Fibroblast of peridontal ligament (primary cell): ENCODE measurements around the gene NHERF2.
A peak's percentile ranks its signal among the peaks of the same experiment; 100 is the strongest.

ENCODE experiments used
- DNase-seq: peaks from one replicate; pipeline ENCODE4 v3.0.0-alpha.2; 2010; ENCODE audit errors: extremely low read depth

Gene NHERF2

DNA sequence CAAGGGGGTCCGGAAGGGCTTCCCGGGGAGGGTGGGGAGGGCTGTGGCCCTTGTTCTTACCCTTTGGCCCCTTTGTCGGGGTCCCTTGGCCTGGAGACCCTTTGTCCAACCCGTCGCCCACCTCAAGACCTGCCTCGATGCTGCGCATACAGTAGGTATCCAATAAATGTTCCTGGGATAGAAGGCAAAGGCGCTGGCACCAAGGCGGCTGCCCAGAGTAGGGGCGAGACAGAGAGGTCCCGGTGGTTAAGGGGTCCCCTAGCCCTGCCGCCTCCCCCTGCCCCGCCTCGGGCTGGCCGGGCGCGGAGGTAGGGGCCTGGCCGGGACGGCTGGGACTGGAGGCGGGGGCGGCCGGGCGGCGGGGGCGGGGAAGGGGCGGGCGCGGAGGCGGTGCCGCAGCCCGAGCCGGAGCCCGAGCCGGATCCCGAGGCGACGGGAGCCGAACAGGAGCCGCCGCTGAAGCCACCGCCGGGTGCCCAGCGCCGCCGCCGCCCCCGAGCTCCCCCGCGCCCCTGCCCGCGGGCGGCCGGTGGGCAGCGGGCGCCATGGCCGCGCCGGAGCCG lies at the start of gene NHERF2:
Gene NHERF2 (plus strand): TSS at position 442 of the 563 bp plus-strand sequence. CDS start 104 bp downstream, at position 546.
- no peak for DNase-seq

DNA sequence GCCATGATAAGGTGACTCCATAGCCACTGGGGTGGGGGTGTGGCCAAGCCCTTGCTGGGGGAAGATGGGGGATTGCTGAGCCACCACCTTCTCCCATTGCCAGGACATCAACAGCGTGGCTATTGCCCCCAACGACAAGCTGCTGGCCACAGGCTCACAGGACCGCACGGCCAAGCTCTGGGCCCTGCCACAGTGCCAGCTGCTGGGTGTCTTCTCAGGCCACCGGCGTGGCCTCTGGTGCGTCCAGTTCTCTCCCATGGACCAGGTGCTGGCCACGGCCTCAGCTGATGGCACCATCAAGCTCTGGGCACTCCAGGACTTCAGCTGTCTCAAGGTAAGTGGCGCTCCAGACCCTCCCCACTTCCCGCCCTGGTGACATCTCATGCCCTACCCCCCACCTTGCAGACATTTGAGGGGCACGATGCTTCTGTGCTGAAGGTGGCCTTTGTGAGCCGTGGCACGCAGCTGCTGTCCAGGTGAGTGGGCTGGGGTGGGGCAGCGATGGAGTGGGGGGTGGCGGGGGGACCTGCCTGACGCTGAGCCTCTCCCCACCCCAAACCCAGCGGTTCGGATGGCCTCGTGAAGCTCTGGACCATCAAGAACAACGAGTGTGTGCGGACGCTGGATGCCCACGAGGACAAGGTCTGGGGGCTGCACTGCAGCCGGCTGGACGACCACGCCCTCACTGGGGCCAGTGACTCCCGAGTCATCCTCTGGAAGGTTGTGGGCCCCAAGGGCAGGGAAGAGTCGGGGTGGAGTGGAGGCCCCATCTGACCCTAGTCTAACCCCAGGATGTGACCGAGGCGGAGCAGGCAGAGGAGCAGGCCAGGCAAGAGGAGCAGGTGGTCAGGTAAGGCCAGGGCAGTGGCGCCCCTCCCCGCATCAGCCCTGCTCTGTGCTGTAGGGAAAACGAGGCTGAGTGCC lies 49.5 kb upstream of the NHERF2 start:
- no peak for DNase-seq

DNA sequence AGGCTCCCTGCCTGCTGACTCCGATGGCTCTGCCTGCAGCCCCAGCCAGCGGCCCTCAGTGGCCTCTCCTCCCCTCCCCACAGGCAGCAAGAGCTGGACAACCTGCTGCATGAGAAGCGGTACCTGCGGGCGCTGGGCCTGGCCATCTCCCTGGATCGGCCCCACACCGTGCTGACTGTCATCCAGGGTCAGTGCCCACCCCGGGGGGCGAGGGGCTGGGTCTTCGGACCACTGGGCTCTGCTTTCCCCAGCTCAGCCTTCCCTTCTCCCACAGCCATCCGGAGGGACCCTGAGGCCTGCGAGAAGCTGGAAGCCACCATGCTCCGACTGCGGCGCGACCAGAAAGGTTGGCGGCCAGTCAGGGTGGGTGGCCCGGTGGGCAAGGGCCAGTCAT lies 48.8 kb upstream of the NHERF2 start:
- DNase-seq, result no peak

DNA sequence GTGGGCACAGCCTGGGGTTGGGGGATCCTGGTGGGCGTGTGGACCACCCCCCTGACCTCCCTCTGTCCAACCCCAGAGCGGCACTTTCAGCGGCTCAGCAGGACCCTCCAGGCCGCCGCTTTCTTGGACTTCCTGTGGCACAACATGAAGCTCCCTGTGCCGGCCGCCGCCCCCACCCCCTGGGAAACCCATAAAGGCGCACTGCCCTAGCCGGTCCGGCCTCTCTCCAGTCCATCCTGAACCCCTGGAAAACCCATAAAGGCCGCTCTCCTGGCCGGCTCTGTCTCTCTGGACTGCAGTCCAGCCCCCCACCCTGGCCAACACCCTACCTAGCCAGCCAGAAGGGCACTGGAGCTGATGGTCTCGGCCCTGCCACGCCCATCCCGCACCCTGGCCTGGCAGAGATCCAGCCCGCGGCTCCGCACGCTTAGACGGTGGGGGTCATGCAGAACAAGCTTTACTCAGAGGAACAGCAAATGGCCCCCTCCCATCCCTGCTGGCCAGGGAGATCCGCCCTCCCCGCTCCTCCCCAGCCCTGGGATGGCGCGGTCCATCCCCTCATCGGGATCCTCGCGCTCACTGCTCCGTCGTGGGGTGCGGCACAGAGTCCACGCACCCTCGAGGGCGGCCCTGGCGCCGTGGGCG lies 48.1 kb upstream of the NHERF2 start:
- DNase-seq, result no peak

DNA sequence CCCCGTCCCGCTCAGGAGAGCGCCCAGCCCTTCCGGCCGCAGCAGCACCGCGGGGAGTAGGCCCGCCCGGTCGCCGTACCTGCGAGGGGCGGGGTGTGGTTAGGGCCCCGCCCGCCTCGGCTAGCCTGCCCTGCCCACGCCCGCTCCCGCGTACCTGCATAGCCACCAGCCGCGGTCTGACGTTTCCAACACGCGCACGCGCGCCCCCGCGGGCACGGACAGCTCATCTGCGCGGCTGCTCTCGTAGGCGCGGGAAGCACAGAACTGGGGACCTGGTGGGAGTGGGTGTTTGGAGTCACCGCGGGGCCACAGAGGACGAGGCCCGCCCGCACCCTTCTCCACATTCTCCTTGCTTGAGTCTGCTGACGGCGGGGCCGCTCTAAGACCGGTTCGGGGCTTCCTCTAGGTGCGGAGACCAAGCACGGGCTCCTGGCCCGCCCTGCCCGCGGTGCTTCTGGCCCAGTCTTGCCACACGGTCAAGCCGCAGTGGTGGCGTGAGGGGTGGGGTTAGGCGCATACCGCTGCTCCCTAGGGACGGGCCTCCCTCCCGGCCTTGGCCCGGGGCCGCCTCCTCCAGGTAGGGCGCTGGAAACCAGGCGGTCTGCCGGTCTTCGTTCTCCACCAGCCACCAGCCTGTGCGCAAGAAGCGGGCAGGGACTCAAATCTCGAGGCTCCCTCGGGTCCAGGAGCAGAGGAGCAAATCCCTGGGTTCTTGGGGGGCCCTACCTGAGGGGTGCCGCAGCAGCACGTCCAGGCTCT lies 47.3 kb upstream of the NHERF2 start:
- no peak for DNase-seq

DNA sequence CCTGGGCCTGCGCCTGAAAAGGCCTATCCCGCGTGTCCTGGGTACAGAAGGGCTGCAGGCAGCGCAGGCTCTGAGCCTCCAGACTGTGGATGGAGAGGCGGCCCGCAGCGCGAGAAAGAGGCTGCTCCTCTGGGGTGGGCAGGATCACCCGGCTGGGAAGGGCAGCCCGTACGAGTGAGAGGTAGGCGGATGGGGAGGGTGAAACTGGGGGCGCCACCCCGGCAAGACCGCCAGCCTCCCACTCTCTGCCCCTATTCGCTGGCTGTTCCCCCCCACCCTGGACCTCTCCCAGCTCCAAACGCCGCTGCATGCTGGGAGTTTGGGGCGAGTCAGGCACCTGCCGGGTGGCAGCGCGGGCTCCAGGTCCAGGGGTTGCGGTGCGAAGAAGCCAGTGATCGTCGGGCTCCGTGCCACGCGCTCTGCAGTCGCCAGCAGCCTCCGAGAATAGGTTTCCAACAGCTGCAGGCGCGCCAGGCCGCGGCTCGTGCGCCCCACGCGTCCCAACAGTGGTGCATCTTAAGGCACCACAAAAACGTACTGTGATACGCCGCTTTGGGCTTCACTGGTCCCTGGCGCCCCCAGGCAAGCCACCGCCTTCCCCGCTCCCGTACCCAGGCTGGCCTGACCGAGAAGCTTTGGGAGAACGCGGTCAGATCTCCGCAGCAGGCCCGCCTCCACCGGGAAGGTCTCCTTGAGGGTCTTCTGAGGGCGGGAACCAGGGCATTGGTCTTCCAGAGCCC lies 46.5 kb upstream of the NHERF2 start:
- no peak for DNase-seq

DNA sequence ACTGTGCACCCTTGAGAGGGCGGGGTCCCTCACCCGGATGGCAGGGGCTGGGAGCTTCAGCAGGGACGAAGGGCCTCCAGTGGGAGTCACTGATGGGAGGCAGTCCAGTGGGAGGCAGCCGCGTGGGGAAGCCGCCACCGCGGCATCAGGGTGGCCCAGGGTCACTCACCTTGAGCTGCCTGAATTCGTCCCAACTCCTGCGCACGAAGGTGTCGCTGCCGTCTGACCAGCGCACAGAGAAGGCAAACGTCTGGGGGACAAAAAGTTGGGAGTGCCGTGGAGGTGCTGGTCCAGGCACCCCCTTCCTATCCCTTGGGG lies 46.0 kb upstream of the NHERF2 start:
- no peak for DNase-seq

DNA sequence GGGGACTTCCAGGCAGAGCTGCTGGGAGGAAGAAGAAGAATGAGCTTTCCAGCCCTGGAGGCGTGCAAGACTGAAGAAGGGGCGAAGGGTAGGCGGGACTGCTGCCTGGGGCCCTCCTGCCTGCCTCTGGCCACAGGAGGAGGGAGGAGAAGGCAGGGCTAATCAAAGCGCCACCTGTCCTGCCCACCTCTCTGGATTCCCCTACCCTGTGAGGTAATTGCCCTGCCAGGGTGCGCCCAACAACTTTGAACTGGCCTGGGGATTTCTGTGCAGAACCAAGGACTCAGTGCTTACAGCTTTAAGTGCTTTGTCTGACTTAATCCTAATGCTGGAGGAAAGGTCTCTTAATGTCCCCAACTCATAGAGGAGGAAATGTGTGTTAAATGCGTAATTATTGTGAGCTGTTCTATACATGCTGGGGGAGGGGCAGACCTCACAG lies 45.3 kb upstream of the NHERF2 start, which contains the start of gene NOXO1:
Gene NOXO1 (minus strand): TSS at position 72 of the 439 bp plus-strand sequence. CDS start 290 bp downstream, outside the sequence.
- no peak for DNase-seq

DNA sequence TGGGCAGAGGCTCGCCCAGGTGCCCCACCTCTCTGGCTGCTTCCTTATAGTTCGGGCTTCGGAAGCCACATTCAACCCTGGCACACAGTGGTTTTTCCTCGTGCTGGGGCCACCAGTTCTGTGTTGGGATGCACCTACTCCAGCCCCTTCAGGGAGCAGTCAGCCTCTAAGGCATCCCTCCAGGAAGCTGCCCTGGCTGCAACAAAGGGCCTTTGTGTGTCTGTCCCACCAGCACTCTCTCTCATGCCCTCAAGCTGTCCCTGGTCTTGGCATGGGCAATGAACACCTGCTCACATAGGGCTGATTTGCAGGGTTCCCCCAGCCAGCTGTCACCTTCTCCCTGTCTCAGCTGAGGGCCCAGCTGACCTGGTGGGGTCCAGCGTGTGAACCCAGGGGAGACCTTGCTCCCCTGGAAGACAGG lies 44.7 kb upstream of the NHERF2 start:
- DNase-seq, result no peak

DNA sequence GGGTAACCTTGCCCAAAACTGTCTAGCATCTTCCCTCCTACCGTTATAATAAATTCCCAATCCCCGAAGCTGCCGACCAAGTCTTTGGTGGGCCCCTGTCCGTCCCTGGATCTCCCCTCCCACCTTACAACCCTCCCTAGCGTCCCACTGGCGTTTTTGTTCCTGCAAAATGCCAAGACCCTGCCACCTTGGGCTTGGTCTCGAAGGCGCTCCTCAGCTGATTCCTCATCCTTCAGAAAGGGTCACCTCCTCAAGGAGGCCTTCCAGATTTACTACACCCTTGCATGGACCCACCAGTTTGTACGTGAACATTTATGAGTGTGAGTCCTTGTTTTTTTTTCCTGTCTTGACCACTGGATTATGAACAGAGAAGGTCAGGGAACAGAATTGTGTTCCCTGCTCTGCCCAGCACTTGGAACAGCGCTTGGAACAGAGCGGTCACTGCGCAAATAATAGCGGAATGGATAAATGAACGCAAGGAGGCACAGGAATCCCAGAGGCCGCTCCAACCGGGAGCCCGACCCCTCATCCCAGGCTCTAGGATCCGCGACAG lies 43.6 kb upstream of the NHERF2 start:
- DNase-seq, result no peak

DNA sequence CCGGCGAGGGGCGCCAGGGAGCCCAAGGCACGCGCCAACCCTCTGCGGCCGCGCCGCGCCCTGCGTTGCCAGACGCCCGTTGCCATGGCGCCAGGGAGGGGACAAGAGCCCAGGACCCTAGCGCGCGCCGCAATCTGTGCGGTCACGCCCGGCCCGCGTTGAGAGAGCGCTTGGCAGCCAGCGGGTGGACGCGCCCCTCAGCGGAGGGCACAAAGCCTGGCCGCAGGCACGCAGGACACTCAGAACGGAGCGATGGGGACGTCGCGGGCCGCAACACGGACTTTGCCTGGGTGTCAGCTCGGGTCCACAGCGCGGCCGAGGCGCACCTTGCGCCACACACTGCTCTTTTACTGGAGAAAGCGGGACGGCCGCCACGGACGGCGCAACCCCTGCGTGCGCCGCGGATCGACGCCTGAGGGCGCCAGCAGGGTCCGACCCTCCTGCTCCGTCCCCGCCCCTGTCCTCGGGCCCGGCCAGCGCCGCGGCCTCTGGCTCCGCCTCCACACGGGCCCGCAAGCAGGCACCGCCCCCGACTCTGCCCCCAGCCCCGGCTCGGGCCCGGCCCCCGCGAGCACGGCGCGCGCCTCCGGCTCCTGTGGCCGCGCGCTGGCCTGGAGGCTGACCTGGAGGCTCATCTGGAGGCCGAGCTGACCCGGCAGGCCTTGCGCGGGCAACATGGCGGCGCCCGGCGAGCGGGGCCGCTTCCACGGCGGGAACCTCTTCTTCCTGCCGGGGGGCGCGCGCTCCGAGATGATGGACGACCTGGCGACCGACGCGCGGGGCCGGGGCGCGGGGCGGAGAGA lies 43.0 kb upstream of the NHERF2 start, which contains the start of gene GFER:
Gene GFER (plus strand): TSS at position 650 of the 803 bp plus-strand sequence. CDS start 26 bp downstream, at position 676.
- DNase-seq, result peak; percentile 88

DNA sequence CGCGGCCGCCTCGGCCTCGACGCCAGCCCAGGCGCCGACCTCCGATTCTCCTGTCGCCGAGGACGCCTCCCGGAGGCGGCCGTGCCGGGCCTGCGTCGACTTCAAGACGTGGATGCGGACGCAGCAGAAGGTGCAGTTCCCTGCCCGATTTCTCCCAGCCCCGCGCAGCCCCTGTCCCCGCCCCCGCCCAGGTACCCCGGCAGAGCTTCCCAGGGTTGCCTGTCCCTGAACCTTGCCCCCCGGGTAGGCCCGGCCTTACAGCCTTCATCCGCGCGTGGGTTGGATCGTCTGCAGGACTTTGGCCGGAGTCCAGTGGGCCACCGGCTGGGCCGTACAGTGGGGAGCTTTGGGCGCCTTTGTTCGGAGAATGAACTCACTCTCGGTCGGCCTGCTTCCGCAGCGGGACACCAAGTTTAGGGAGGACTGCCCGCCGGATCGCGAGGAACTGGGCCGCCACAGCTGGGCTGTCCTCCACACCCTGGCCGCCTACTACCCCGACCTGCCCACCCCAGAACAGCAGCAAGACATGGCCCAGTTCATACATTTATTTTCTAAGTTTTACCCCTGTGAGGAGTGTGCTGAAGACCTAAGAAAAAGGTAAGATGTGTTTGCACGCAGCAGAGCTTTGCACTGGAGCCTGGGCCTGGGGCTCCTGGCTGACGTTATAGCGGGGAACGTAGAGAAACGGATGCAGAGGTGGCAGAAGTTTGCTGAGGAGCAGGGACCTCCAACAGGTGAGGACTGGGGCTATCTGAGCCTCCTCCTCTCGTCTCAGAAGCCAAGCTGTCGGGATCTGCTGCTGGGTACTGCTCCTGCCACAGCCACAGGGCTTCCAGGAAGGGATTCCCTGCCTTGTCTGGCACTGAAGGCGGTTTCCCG lies 42.1 kb upstream of the NHERF2 start:
- DNase-seq, result peak; percentile 14

DNA sequence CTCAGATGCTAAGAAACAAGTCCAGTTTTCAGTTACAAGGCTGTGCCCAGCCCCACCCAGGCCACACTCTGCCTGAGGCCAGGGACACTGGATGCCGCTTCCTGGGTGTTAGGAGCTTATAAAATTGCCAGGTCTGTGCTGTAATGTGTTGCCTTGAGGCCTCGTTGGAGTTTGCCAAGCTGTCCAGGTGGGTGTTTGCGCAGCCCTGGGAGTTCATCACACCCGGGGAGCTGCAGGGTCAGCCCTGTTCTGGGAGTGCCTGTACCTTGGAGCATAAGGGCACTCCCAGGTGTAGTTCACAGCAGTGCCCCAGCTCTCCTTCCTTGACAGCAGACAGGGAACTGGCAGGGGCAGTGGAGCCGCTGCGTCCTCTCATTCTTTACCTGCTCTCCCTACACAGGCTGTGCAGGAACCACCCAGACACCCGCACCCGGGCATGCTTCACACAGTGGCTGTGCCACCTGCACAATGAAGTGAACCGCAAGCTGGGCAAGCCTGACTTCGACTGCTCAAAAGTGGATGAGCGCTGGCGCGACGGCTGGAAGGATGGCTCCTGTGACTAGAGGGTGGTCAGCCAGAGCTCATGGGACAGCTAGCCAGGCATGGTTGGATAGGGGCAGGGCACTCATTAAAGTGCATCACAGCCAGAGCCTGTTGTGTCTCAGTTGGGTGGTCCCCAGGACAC lies 41.1 kb upstream of the NHERF2 start:
- DNase-seq, result no peak

DNA sequence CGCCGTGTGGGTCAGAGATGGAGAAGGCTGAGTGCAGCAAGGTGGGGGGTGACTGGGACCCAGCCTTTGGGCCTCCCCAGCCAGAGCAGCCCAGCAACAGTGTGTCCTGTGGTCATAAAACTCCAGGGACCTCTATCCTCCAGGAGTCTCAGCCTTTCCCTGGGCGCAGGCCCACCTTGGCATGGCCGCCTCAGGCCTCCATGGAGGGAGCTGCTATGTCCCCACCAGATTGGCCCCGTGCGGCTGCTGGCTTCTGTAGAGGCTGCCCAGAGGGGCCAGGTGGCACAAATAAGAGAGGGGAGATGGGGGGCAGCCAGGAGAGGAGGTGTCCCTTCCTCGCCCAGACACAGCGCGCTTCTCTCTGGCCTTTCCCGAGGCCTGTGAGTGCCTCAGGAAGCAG lies 39.5 kb upstream of the NHERF2 start:
- DNase-seq, result no peak

DNA sequence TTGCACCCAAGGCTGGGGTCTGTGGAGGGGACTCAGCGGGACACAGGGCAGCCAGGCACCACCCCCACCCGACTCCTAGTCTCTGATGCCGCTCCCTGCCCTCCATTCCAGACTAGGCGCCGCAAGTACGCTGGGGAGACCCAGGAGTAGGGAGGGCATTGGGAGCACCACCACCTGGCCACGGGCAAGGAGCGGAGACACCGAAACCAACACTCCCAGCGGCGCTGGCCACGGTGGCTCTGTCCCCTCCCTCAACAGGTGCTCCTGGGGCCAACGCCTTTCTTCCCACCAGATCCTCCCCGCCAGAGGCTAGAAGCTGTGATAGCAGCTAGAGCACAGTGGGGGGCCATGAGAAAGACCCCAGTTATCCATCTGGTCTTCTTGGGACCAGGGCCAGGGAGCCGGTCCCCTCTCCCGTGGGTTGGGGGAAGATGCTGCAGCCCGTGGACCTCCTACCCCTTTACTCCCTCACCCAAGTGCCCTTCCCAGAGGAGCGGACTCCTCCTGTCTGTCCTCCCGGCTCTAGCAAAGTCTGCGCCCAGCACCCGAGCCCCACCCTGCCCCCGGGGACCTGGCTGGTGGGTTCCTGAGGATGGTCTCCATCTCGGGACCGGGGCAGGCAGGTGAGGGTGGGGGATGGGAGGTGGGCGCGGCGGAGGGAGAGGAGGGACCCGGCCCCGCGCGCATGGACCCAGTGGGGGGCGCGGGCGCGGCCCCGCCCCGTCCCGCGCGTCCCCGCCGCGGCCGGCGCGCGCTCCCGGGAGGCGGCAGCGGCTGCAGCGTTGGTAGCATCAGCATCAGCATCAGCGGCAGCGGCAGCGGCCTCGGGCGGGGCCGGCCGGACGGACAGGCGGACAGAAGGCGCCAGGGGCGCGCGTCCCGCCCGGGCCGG lies 37.2 kb upstream of the NHERF2 start, which contains the start of gene SYNGR3:
Gene SYNGR3 (plus strand): TSS at position 762 of the 892 bp plus-strand sequence. CDS start 133 bp downstream, outside the sequence.
- DNase-seq, result no peak

DNA sequence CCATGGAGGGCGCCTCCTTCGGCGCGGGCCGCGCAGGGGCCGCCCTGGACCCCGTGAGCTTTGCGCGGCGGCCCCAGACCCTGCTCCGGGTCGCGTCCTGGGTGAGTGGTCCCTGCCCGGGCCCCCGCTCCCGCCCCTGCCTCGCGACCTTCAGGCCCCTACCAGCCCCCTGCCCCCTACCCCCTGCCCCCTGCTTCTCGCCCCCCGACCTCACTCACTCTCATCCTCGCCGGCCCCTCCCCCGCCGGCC lies 36.7 kb upstream of the NHERF2 start:
- no peak for DNase-seq

DNA sequence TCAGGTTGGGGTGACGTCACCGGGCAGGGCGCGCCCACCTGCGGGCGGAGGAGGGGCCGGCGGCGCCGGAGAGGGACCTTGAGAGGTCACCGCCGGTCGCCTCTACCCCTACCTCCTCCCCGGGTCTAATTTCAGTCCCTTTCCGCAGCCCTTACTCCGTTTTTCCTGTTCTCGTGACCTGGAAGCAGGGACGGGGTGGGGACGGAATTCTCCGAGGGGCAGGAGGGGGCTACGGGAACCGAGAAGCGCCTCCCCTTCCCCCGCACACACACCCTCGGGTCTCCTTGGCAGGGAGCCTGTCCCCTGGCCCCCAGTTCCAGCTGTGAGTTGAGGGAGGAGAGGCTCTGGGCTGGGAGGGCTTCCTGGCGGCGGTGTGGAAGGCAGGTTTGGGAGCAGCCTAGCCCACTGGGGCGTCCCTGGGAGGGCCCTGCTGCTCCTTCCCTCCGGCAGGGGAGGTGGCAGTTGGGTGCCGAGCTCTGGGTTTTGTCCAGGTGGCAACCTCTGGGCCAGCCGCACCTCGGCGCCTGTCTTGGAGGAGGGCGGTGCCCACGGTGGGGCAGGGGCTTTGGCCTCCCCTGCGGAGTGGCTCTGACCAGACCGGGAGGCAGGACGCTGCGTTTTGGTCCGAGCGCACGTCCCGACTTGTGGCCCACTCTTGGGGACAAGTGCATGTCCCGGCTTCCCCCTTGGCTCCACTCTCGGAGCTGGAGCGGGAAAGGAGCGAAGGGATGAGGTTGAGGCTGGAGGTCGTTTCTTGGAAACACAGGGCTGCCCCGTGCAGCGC lies 36.2 kb upstream of the NHERF2 start:
- DNase-seq, result no peak
